Measurements from ENCODE around the gene TEX53. TPM values are rescaled to one million over a fixed set of nuclear protein-coding genes. Genes with fewer than 3 reads are reported as not detected.

The TEX53 gene
- total RNA-seq, 4 donors from 2014 or later: not detected

- 74 to 79% methylated on average over 3 of the region's 3 CpGs for WGBS, 2 donors
- intact Hi-C loops (cut with DNase I; ENCODE audit: low total_unique reads): no loop called here
- TF ChIP-seq CTCF (IDR thresholded peaks at IDR 0.05) (no peak), POLR2A (IDR thresholded peaks at IDR 0.05) (no peak)
- H3K4me3 ChIP-seq (ENCODE audit: low read depth, poor library complexity, severe bottlenecking): no peak overlapping the region
- DNase-seq (ENCODE audit: low spot score in 2 of 2): no peak
These were observed 20.5 kb upstream of the TEX53 start for GRCh38 chr9:114678130-114678529.

- TF ChIP-seq POLR2A (IDR thresholded peaks at IDR 0.05): no peak
- no peak for TF ChIP-seq CTCF (IDR thresholded peaks at IDR 0.05)
- DNase-seq (ENCODE audit: low spot score in 2 of 2): no peak
- H3K4me3 ChIP-seq (ENCODE audit: low read depth, poor library complexity, severe bottlenecking): no peak overlapping the region
- intact Hi-C loops (cut with DNase I; ENCODE audit: low total_unique reads): no loop called here
- WGBS, 2 donors: 32 to 42% methylated on average over 3 of the region's 3 CpGs
These were observed 19.8 kb upstream of the TEX53 start for GRCh38 chr9:114677418-114677817.

- intact Hi-C loops (cut with DNase I; ENCODE audit: low total_unique reads): no loop called here
- DNase-seq (ENCODE audit: low spot score in 2 of 2): no peak
- TF ChIP-seq POLR2A (IDR thresholded peaks at IDR 0.05): no peak
- no peak for TF ChIP-seq CTCF (IDR thresholded peaks at IDR 0.05)
- no peak overlapping the region for H3K4me3 ChIP-seq (ENCODE audit: low read depth, poor library complexity, severe bottlenecking)
- WGBS, 2 donors: 87 to 88% methylated on average over 4 of the region's 4 CpGs
These were observed 19.3 kb upstream of the TEX53 start for GRCh38 chr9:114676901-114677300.

GRCh38 chr9:114674798-114675540, 17.4 kb upstream of the TEX53 start:
- WGBS, 2 donors: 76 to 80% methylated on average over 3 of the region's 3 CpGs
- TF ChIP-seq CTCF (IDR thresholded peaks at IDR 0.05) (no peak), POLR2A (IDR thresholded peaks at IDR 0.05) (no peak)
- H3K4me3 ChIP-seq (ENCODE audit: low read depth, poor library complexity, severe bottlenecking): no peak overlapping the region
- no peak for DNase-seq (ENCODE audit: low spot score in 2 of 2)
- intact Hi-C loops (cut with DNase I; ENCODE audit: low total_unique reads): no loop called here

- no peak for DNase-seq (ENCODE audit: low spot score in 2 of 2)
- WGBS, 2 donors: 97 to 100% methylated on average over 2 of the region's 2 CpGs
- intact Hi-C loops (cut with DNase I; ENCODE audit: low total_unique reads): no loop called here
- no peak for TF ChIP-seq POLR2A (IDR thresholded peaks at IDR 0.05)
- no peak for TF ChIP-seq CTCF (IDR thresholded peaks at IDR 0.05)
- H3K4me3 ChIP-seq (ENCODE audit: low read depth, poor library complexity, severe bottlenecking): no peak overlapping the region
These were observed 16.6 kb upstream of the TEX53 start for GRCh38 chr9:114674076-114674797.

Measured in lower leg skin (tissue), 4 donors.